Stimulated activated CD8-positive, alpha-beta memory T cell treated with anti-CD3 and anti-CD28 coated beads, Interleukin-7, amount 100 ng/mL, for 48 hours (primary cell): ENCODE measurements around the gene PKMYT1.
A peak's percentile ranks its signal among the peaks of the same experiment; 100 is the strongest.
"Not testable (repeated sequence)": the region's sequence is repeated elsewhere in the genome, so short reads cannot be mapped to it uniquely, and the experiment has no call there.

Experiments
- DNase-seq, 2 donors: peaks; one replicate each; pipeline ENCODE4 v3.0.0-alpha.2; 2020; ENCODE audit warnings: low read depth in 1 of 2; ENCODE audit errors: extremely low read depth in 1 of 2

Gene PKMYT1

GRCh38 chr16:2938206-2938605 is 42.0 kb downstream of the PKMYT1 start:
- no peak for DNase-seq

- DNase-seq = no peak
Measured at GRCh38 chr16:2937170-2937569, 43.1 kb downstream of the PKMYT1 start.

- DNase-seq = no peak
Measured at GRCh38 chr16:2936436-2937011, 43.7 kb downstream of the PKMYT1 start.

- no peak for DNase-seq
Measured at GRCh38 chr16:2934450-2934849, 45.8 kb downstream of the PKMYT1 start.

GRCh38 chr16:2933701-2934100 is 46.5 kb downstream of the PKMYT1 start:
- no peak for DNase-seq

- no peak for DNase-seq
Measured at GRCh38 chr16:2933136-2933535, 47.1 kb downstream of the PKMYT1 start.

GRCh38 chr16:2931231-2931914 is 48.9 kb downstream of the PKMYT1 start:
- DNase-seq = not testable (repeated sequence)

GRCh38 chr16:2930236-2930635 is 50.0 kb downstream of the PKMYT1 start:
- no peak for DNase-seq

- no peak for DNase-seq
Measured at GRCh38 chr16:2929693-2930092, 50.6 kb downstream of the PKMYT1 start.

GRCh38 chr16:2928796-2929195 is 51.5 kb downstream of the PKMYT1 start:
- no peak for DNase-seq

GRCh38 chr16:2928151-2928550 is 52.1 kb downstream of the PKMYT1 start:
- DNase-seq = not testable (repeated sequence)

- DNase-seq = peak; percentile 58 to 82
Measured at GRCh38 chr16:2927010-2927646, 53.1 kb downstream of the PKMYT1 start.

- no peak for DNase-seq
Measured at GRCh38 chr16:2926650-2926999, 53.6 kb downstream of the PKMYT1 start.

GRCh38 chr16:2925951-2926649 is 54.1 kb downstream of the PKMYT1 start:
- no peak for DNase-seq

GRCh38 chr16:2924901-2925755 is 55.1 kb downstream of the PKMYT1 start:
- DNase-seq = no peak

GRCh38 chr16:2923481-2923880 is 56.8 kb downstream of the PKMYT1 start:
- no peak for DNase-seq
